ENCODE results near the gene TWIST2.

The TWIST2 gene

DNA sequence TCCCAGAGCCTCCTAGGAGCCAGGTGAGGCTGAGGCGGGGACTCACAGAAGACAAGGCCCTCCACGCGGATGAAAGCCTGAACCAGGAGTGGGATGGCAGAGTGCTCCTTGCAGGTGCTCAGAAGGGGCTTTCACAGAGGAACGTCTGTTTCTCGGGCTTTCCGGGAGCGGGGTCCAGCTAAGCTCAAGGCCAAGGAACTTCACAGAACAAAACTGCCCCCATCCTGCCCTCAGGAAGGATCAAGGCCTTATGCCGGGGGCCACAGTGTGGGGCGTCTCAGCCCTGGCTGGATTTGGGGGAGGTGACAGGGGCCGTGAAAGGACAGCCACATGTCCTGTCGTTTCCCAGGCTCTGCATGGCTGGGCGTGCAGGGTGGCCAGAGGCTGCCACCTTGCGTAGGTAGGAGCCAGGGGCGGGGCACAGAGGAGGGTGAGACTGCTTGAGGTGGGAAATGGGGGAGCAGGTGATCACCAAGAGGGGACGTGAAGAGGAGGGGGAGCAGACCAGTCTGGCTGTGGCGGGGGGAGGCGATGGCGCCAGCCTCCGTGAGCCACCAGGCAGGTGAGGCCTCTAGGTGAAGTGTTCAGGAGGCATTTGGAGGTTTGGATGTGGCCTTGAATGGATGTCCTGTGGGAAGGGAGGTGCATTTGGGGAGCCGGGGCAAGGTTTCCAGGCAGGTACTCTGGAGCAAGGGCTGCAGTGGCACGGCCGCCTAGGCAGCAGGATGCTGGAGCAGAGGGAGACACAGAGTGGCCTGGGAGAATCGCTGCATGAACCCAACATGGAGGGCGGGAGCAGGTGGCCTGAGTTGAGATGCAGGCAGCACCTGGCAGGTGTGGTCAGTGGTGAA is 79.1 kb downstream of the TWIST2 start:
- no peaks in the 10 kb centered on the region for H3K27me3 ChIP-seq (ENCODE audit: insufficient read depth, poor library complexity, severe bottlenecking)
- H3K27ac ChIP-seq (replicated peaks) = no peak overlapping the region
- TF ChIP-seq POLR2AphosphoS5 (IDR thresholded peaks at IDR 0.05; ENCODE audit: low read depth) (no peak), SPI1 (IDR thresholded peaks at IDR 0.05; ENCODE audit: borderline replicate concordance, low read depth) (no peak), GABPA (IDR thresholded peaks at IDR 0.05; ENCODE audit: low read depth) (no peak)
- TF ChIP-seq, protein P1, sequence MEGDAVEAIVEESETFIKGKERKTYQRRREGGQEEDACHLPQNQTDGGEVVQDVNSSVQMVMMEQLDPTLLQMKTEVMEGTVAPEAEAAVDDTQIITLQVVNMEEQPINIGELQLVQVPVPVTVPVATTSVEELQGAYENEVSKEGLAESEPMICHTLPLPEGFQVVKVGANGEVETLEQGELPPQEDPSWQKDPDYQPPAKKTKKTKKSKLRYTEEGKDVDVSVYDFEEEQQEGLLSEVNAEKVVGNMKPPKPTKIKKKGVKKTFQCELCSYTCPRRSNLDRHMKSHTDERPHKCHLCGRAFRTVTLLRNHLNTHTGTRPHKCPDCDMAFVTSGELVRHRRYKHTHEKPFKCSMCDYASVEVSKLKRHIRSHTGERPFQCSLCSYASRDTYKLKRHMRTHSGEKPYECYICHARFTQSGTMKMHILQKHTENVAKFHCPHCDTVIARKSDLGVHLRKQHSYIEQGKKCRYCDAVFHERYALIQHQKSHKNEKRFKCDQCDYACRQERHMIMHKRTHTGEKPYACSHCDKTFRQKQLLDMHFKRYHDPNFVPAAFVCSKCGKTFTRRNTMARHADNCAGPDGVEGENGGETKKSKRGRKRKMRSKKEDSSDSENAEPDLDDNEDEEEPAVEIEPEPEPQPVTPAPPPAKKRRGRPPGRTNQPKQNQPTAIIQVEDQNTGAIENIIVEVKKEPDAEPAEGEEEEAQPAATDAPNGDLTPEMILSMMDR (IDR thresholded peaks at IDR 0.05; ENCODE audit: insufficient read depth, low read length) = no peak
- TF ChIP-seq, protein P2, sequence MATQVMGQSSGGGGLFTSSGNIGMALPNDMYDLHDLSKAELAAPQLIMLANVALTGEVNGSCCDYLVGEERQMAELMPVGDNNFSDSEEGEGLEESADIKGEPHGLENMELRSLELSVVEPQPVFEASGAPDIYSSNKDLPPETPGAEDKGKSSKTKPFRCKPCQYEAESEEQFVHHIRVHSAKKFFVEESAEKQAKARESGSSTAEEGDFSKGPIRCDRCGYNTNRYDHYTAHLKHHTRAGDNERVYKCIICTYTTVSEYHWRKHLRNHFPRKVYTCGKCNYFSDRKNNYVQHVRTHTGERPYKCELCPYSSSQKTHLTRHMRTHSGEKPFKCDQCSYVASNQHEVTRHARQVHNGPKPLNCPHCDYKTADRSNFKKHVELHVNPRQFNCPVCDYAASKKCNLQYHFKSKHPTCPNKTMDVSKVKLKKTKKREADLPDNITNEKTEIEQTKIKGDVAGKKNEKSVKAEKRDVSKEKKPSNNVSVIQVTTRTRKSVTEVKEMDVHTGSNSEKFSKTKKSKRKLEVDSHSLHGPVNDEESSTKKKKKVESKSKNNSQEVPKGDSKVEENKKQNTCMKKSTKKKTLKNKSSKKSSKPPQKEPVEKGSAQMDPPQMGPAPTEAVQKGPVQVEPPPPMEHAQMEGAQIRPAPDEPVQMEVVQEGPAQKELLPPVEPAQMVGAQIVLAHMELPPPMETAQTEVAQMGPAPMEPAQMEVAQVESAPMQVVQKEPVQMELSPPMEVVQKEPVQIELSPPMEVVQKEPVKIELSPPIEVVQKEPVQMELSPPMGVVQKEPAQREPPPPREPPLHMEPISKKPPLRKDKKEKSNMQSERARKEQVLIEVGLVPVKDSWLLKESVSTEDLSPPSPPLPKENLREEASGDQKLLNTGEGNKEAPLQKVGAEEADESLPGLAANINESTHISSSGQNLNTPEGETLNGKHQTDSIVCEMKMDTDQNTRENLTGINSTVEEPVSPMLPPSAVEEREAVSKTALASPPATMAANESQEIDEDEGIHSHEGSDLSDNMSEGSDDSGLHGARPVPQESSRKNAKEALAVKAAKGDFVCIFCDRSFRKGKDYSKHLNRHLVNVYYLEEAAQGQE (IDR thresholded peaks at IDR 0.05; ENCODE audit: insufficient replicate concordance, low read depth) = no peak
- H3K4me3 ChIP-seq (replicated peaks; ENCODE audit: insufficient read depth, low read length) = no peak overlapping the region
- no peak for DNase-seq (ENCODE audit: low read depth in 1 of 2, low spot score in 1 of 2)

DNA sequence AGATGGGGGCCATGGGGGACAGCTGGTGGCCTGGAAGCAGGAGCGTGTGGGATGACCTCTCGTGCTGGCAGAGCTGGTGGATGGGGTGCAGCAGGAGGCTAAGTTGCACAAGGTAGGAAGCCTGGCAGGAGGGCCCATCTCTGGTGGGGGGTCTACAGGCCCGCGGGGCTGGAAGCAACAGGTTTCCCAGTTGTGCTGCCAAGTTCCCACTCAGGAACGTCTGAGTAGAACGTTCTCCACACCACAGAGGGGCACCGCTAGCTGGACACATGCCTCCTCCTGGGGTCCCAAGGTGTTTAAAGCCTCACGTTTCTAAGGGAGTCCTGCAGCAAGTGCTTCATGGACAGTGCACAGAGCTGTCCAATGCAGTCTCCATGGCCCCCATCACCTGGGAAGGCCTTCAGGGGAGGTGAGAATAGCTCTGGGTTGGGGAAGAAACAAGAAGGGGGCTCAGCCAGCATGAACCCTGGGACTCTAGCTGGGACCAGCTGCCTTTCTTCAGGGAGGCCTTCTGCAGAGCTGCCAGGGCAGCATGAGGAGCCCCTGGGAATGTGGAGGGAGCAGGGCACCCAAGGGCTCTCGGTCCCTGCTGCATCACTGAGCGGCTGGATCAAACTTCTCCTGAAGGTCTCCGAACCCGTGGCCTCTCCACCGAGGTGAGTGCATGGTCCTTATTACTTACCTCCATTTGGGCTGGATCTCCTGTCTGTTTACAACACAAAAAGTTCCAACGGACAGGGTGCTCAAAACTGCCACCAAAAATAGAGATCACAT is 80.0 kb downstream of the TWIST2 start:
- no peak overlapping the region for H3K27ac ChIP-seq (replicated peaks)
- TF ChIP-seq, protein P1 (IDR thresholded peaks at IDR 0.05; ENCODE audit: insufficient read depth, low read length) = no peak
- TF ChIP-seq GABPA (IDR thresholded peaks at IDR 0.05; ENCODE audit: low read depth) (no peak), POLR2AphosphoS5 (IDR thresholded peaks at IDR 0.05; ENCODE audit: low read depth) (no peak), SPI1 (IDR thresholded peaks at IDR 0.05; ENCODE audit: borderline replicate concordance, low read depth) (no peak)
- TF ChIP-seq, protein P2 (IDR thresholded peaks at IDR 0.05; ENCODE audit: insufficient replicate concordance, low read depth) = no peak
- H3K27me3 ChIP-seq (ENCODE audit: insufficient read depth, poor library complexity, severe bottlenecking) = no peaks in the 10 kb centered on the region
- no peak overlapping the region for H3K4me3 ChIP-seq (replicated peaks; ENCODE audit: insufficient read depth, low read length)
- no peak for DNase-seq (ENCODE audit: low read depth in 1 of 2, low spot score in 1 of 2)

DNA sequence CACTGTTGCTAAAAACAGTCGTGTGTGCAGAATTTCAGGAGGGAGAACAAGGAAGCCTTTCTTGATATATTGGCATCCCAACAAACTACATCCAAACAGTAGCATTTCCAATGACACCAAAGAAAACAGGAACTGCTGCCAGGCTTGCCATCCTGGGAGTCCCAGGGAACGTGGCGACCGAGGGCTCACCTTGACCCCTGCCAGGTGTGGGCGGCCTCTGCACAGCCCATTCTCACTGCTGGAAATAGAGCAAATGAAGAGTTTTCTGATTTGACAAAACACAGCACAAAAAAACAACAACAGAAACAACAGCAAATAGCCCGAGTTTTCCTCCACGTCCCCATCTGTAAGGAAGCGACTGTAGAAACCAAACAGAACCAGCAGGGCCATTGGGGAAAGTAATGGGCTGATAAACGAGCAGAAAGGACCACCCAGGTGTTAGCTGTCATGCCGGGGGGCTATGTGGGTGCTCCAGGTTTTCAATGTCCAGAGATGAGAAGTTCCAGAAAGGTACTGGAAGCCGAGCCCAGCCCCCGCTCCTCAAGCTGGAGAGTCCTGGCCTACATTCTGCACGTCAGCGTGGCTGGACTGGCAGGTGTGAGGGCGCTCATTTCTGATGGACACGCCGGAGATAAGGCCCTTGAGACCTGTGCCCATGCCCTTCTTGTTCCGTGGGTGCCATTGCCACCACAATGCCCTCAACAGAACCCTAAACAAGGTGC is 80.8 kb downstream of the TWIST2 start:
- no peaks in the 10 kb centered on the region for H3K27me3 ChIP-seq (ENCODE audit: insufficient read depth, poor library complexity, severe bottlenecking)
- TF ChIP-seq POLR2AphosphoS5 (IDR thresholded peaks at IDR 0.05; ENCODE audit: low read depth) (no peak), SPI1 (IDR thresholded peaks at IDR 0.05; ENCODE audit: borderline replicate concordance, low read depth) (no peak), GABPA (IDR thresholded peaks at IDR 0.05; ENCODE audit: low read depth) (no peak)
- TF ChIP-seq, protein P2 (IDR thresholded peaks at IDR 0.05; ENCODE audit: insufficient replicate concordance, low read depth) = no peak
- TF ChIP-seq, protein P1 (IDR thresholded peaks at IDR 0.05; ENCODE audit: insufficient read depth, low read length) = no peak
- no peak overlapping the region for H3K27ac ChIP-seq (replicated peaks)
- DNase-seq (ENCODE audit: low read depth in 1 of 2, low spot score in 1 of 2) = no peak
- no peak overlapping the region for H3K4me3 ChIP-seq (replicated peaks; ENCODE audit: insufficient read depth, low read length)

Measured in HL-60 (cell line).